Hippocampal formation (tissue), 2 donors: ENCODE measurements around the gene MCMBP.

Experiments used
- DNase-seq, 2 donors: peaks; one replicate each; lab custom pipeline; 2025; lab: John Stamatoyannopoulos, UW

The MCMBP gene

DNA sequence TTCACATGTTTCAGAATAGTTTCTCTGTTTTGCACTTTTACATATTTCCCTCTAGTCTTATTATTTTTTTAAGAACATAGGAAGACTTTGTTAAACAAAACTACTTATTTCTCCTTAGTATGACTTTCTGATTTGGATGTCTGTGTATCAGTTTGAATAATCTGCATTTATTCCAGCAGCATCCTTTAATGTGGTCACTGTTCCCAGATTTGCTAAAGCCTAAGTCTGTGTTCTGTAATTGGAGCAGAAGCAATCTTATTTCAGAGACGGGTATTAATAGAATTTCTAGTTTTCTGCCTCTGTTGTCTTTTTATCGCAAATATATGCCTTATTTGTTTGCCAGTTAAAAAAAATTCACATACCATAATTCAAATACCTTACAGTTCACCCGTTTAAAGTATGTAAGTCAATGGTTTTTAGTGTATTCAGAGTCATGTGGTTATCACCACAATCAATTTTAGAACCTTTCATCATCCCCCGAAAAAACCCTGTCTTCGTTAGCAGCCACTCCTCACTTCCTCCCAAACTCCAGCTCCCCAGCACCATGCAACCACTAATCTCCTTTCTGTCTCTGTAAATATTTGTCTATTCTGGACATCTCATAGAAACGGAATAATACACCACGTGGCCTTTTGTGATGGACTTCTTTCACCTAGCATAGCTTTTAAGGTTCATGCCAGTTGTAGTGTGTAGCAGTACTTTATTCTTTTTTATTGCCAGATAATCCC lies 88.1 kb downstream of the MCMBP start:
- no peak for DNase-seq

DNA sequence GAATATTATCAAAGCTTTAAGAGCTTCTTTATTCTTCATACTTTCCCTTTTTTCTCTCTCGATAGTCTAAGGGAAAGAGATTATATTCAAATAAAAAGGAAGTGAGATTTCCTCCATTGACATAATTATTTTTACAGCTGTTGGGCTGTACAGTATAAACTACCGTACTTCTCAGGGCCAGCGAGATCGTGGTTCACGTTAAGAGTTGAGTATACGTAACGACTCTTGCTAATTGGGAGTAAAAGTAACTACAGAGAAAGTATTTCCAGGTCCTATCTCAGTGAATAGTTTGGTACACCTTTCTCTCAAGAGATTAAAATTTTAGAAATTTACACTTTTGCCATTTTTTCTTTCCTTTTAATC lies 89.0 kb downstream of the MCMBP start:
- no peak for DNase-seq

DNA sequence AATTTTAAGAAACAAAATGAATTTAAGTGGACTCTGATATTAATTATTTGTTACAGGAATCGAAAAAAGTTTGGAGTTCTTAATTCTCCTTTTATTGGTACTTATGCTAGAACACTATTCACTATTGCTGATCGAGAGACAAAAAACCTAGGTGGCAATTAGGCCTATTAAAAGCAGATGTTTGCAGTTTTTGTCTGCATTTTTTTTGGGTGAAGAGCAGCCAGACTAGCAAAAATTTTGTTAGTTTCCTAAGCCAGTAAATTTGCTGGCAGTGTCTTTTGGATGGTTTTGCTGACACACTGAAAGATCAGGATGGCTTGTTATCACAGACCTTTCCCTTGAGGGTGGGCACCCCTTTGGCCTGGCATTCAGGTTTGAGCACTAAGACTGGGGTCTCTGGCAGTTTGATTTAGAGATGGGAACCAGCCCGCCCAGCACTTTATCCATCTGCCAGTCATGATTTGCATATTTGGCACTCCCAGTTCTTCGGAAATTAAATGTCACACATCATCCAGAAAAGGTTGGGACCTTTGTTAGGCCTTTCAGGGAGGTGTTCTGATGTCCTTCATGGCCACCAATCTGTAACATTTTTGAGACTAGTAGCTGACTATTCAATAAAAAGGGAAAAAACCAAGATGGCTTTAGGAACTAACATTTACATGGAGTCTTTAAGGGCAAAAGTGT lies 89.5 kb downstream of the MCMBP start:
- no peak for DNase-seq

DNA sequence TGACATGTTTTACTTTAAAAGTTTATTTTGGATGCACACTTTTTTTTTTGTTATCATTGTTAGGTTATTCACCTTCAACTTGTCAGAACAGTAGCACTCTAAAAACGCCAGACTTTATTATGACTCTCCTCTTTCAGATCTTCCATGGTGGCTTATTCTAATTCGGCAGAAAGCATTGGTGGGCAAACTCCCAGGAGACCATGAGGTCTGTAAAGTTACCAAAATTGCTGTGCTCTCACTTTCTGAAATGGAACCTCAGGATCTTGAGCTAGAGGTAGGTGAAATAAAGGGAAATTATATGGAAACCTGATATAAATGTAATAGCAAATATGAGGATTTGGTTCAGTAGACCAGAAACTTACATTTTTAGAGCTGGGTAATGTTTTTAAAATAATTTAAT lies 91.1 kb downstream of the MCMBP start:
- no peak for DNase-seq

DNA sequence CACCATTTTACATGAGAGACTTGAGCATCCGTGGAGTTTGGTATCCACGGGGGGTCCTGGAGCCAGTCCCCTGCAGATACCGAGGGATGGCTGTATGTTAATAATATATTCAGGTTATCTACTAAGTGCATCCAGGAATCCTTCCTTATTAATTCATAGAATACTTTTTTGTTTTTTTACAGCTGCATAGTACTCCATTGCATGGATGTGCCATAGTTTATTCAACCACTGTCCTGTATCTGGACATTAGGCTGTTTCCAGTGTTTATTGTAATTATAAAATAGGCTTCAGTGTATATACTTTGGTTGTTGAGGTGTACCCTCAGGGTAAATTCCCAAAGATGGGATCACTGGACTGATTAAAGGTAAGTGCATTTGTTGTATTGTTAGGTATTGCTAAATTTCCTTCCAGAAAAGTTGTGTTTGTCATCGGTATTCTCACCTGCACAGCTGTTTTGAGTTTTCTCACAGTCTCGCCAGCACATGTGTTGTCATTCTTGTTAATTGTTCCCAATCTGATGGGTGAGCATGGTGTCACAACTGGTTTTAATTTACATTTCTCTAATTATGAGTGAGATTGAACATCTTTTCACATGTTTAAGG lies 91.7 kb downstream of the MCMBP start:
- DNase-seq = no peak
